CD4-positive, alpha-beta T cell (primary cell): ENCODE data around the gene FLNC. TPM values are rescaled to one million over a fixed set of nuclear protein-coding genes. Genes with fewer than 3 reads are reported as not detected.

Experiments
- ATAC-seq: fragments of 200-7000 bp; cut with Tn5 transposase; one replicate; pipeline ENCODE4 v1.10.0; 2022; ENCODE audit warnings: mild to moderate bottlenecking; ENCODE audit not compliant: poor library complexity
- CTCF ChIA-PET: fragments of 350-600 bp; sonication (Branson Sonifier 250); formaldehyde crosslinking; loops from one replicate; lab custom pipeline; 2021; ENCODE audit warnings: antibody characterized with exemption, inconsistent platforms; lab: Charles Lee
- POLR2A ChIA-PET: fragments of 350-600 bp; sonication (Branson Sonifier 250); formaldehyde crosslinking; loops from one replicate; lab custom pipeline; 2021; ENCODE audit warnings: antibody characterized with exemption, inconsistent platforms; lab: Charles Lee
- DNase-seq, 14 experiments: peaks; one replicate each; pipeline ENCODE4 v3.0.0-alpha.2; 2013 to 2020; ENCODE audit warnings: mixed read lengths in 2 of 14
- H3K27ac ChIP-seq, 2 donors: one replicate each; pipeline versions ENCODE4 v1.5.1 to v1.7.0; 2013; ENCODE audit warnings: low read length in 2 of 2, low read depth in 1 of 2, mild to moderate bottlenecking in 1 of 2
- H3K27me3 ChIP-seq, 2 experiments: 1 replicate in 1 of 2; 2 replicates in 1 of 2; pipeline versions ENCODE4 v1.6.1 to v1.7.0; 2013; ENCODE audit warnings: low read length in 2 of 2, control low read depth in 1 of 2, mild to moderate bottlenecking in 1 of 2, moderate library complexity in 1 of 2; ENCODE audit not compliant: insufficient read depth in 2 of 2, control insufficient read depth in 1 of 2
- H3K36me3 ChIP-seq: one replicate; pipeline ENCODE4 v1.6.1; 2013; ENCODE audit warnings: low read length, control low read depth; ENCODE audit not compliant: insufficient read depth
- H3K4me1 ChIP-seq: one replicate; pipeline ENCODE4 v1.6.1; 2013; ENCODE audit warnings: low read length, control low read depth; ENCODE audit not compliant: insufficient read depth
- H3K4me3 ChIP-seq: one replicate; pipeline ENCODE4 v1.5.1; 2013; ENCODE audit warnings: mild to moderate bottlenecking, low read length, moderate library complexity
- H3K9me3 ChIP-seq, 2 experiments: 1 replicate in 1 of 2; 2 replicates in 1 of 2; pipeline versions ENCODE4 v1.6.1 to v1.7.0; 2013; ENCODE audit warnings: low read length in 2 of 2, mild to moderate bottlenecking in 2 of 2, control low read depth in 1 of 2, moderate library complexity in 1 of 2; ENCODE audit not compliant: control insufficient read depth in 1 of 2, insufficient read depth in 1 of 2
- H3K27ac Mint-ChIP-seq: one replicate; pipeline ENCODE4 v1.8.0; 2020; ENCODE audit warnings: mixed read lengths
- H3K27me3 Mint-ChIP-seq: one replicate; pipeline ENCODE4 v1.8.0; 2021; ENCODE audit warnings: mixed read lengths
- H3K36me3 Mint-ChIP-seq: one replicate; pipeline ENCODE4 v1.8.0; 2021; ENCODE audit warnings: low read depth, mixed read lengths
- H3K4me1 Mint-ChIP-seq: one replicate; pipeline ENCODE4 v1.8.0; 2021; ENCODE audit warnings: low read depth, mixed read lengths
- H3K4me3 Mint-ChIP-seq: one replicate; pipeline ENCODE4 v1.8.0; 2020; ENCODE audit warnings: mild to moderate bottlenecking, mixed read lengths
- H3K9me3 Mint-ChIP-seq: one replicate; pipeline ENCODE4 v1.8.0; 2020; ENCODE audit warnings: mixed read lengths
- intact Hi-C, 2 experiments: fragments of 100-400 bp; cut with DNase I in 1 of 2; cut with micrococcal nuclease in 1 of 2; formaldehyde crosslinking; loops; one replicate each; pipeline versions ENCODE4 v1.15.1 to v1.9.0; 2023 to 2025; cut with DNase I, micrococcal nuclease
- total RNA-seq, 174 experiments: library from RNA in 2 of 174; stranded (reverse) in 2 of 174; gene quantifications; one replicate each; pipeline ENCODE4 v1.2.3 and lab custom pipeline; 2021 to 2026
- TF ChIP-seq, protein P1 (sequence below): fragments of 200-600 bp; IDR thresholded peaks from one replicate; pipeline ENCODE4 v1.8.0; 2022; ENCODE audit warnings: antibody characterized with exemption, mild to moderate bottlenecking

Gene FLNC
- total RNA-seq, 2 experiments from 2014 or later, result 0.06 to 0.08 TPM

DNA sequence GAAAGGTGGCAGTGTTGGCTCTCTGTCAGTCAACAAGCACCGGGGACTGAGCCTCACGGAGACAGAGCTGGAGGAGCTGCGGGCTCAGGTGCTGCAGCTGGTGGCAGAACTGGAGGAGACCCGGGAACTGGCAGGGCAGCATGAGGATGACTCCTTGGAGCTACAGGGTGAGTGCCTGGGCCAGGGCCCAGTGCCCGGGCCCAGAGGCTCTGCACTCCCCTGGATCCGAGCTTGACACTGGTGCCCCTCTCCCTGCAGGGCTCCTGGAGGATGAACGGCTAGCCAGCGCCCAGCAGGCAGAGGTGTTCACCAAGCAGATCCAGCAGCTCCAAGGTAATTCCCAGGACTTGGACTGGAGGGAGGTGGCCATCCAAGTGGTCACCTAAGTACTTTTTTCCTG, 35.8 kb upstream of the FLNC start:
- Mint-ChIP-seq H3K27ac (no peak overlapping the region), H3K4me3 (no peak overlapping the region), H3K9me3 (no peaks in the 10 kb centered on the region), H3K4me1 (peaks cover 6% of the 10 kb centered on the region), H3K27me3 (no peaks in the 10 kb centered on the region), H3K36me3 (peaks cover 4% of the 10 kb centered on the region)
- DNase-seq (no peak), ATAC-seq (no peak)
- TF ChIP-seq, protein P1, sequence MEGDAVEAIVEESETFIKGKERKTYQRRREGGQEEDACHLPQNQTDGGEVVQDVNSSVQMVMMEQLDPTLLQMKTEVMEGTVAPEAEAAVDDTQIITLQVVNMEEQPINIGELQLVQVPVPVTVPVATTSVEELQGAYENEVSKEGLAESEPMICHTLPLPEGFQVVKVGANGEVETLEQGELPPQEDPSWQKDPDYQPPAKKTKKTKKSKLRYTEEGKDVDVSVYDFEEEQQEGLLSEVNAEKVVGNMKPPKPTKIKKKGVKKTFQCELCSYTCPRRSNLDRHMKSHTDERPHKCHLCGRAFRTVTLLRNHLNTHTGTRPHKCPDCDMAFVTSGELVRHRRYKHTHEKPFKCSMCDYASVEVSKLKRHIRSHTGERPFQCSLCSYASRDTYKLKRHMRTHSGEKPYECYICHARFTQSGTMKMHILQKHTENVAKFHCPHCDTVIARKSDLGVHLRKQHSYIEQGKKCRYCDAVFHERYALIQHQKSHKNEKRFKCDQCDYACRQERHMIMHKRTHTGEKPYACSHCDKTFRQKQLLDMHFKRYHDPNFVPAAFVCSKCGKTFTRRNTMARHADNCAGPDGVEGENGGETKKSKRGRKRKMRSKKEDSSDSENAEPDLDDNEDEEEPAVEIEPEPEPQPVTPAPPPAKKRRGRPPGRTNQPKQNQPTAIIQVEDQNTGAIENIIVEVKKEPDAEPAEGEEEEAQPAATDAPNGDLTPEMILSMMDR, result no peak
- ChIA-PET CTCF (no interaction called here), POLR2A (no interaction called here)
- H3K4me1 ChIP-seq, result peaks cover 22% of the 10 kb centered on the region
- H3K27ac ChIP-seq, result no peak overlapping the region
- H3K27me3 ChIP-seq, result no peaks in the 10 kb centered on the region
- no peaks in the 10 kb centered on the region for H3K9me3 ChIP-seq
- intact Hi-C loops, result loop anchor here (1.0 to 5.0 kb wide), 2 partner anchors 88 to 89 kb away; no protein-coding TSS in a partner anchor
- no peaks in the 10 kb centered on the region for H3K36me3 ChIP-seq
- H3K4me3 ChIP-seq, result no peak overlapping the region

DNA sequence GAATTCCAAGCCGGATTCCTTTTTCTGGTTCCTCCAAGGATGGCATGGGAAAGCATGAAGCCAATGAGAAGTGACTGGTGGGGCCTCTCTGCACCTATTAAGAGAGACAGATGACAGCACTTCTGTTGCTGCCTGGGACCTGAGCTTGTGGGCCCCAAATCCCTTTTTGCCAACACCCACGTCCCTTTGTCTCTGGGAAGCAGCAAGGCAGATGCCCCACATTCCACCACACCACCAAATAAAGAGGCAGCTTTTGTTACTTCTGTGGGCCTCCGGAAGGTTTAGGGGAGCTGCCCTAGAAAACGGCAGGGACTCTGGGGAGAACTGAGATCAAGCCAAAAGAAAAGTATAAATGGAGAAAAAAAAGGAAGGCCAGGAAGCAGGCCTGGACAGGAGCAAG, 35.1 kb upstream of the FLNC start:
- peaks cover 4% of the 10 kb centered on the region for H3K36me3 Mint-ChIP-seq
- Histone ChIP-seq H3K4me1 (peaks cover 22% of the 10 kb centered on the region), H3K4me3 (no peak overlapping the region), H3K9me3 (no peaks in the 10 kb centered on the region), H3K36me3 (no peaks in the 10 kb centered on the region), H3K27ac (no peak overlapping the region), H3K27me3 (no peaks in the 10 kb centered on the region)
- CTCF ChIA-PET, result interaction anchor here (1.0 kb wide), 1 partner anchor 88 kb away, joined by 3 read pairs; no protein-coding TSS in a partner anchor
- peaks cover 4% of the 10 kb centered on the region for H3K4me1 Mint-ChIP-seq
- ATAC-seq, result no peak
- H3K4me3 Mint-ChIP-seq, result no peak overlapping the region
- no peak overlapping the region for H3K27ac Mint-ChIP-seq
- intact Hi-C loops, result no loop called here
- TF ChIP-seq, protein P1, result no peak
- H3K27me3 Mint-ChIP-seq, result no peaks in the 10 kb centered on the region
- no peak for DNase-seq
- H3K9me3 Mint-ChIP-seq, result no peaks in the 10 kb centered on the region
- POLR2A ChIA-PET, result no interaction called here

DNA sequence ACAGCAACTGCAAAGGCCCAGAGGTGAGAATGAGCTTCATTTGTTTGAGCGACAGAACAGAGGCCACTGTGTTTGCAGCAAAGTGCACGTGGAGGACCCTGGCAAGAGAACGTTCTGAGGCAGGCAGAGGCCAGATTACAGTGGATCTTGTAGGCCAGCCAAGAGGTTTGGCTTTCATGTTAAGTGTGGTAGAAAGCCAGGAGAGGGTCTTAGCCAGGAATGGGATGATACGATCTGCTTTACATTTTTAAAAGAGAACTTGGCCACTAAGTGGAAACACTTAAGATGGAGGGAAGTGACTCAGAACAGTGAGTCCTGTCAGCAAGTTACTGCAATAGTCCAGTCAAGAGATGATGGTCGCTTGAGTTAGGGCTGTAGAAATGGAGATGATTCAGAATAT, 33.9 kb upstream of the FLNC start:
- no peak for DNase-seq

More for the DNA sequence above, 33.9 kb upstream of the FLNC start:
- Histone ChIP-seq H3K27me3 (no peaks in the 10 kb centered on the region), H3K4me1 (peaks cover 16% of the 10 kb centered on the region), H3K27ac (no peak overlapping the region), H3K4me3 (no peak overlapping the region), H3K9me3 (no peaks in the 10 kb centered on the region), H3K36me3 (no peaks in the 10 kb centered on the region)
- intact Hi-C loops, result no loop called here
- no peaks in the 10 kb centered on the region for H3K4me1 Mint-ChIP-seq
- H3K27ac Mint-ChIP-seq, result no peak overlapping the region
- H3K9me3 Mint-ChIP-seq, result no peaks in the 10 kb centered on the region
- TF ChIP-seq, protein P1, result no peak
- H3K36me3 Mint-ChIP-seq, result peaks cover 12% of the 10 kb centered on the region
- ATAC-seq, result no peak
- POLR2A ChIA-PET, result no interaction called here
- no peak overlapping the region for H3K4me3 Mint-ChIP-seq
- CTCF ChIA-PET, result interaction anchor here (1.0 kb wide), 1 partner anchor 87 kb away, joined by 3 read pairs; no protein-coding TSS in a partner anchor
- H3K27me3 Mint-ChIP-seq, result no peaks in the 10 kb centered on the region
